ENCODE measurements around the gene RNF217. TPM values are rescaled to one million over a fixed set of nuclear protein-coding genes. Genes with fewer than 3 reads are reported as not detected.
"Not testable (repeated sequence)": the region's sequence is repeated elsewhere in the genome, so short reads cannot be mapped to it uniquely, and the experiment has no call there.

RNF217 gene
- total RNA-seq, 1 experiment from 2014 or later: 11.3 TPM

DNA sequence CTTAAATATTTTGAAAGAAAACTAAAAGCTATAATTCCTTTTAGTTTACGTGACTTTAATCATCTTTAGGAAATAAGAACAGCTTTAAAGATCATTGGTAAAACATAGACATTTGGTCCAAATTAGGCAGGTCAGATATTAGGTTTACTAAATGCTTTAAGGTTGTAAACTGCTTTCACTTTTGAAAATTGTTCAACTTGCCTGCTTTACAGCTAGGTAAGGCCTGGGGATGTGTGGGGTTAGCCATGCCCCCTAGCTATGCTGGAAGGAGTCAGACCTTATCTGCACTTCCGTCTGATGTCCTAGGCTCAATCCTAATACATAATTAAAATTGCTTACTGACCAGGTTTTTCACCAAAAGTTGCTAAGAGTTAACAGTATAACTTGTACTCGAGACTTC lies 160.8 kb downstream of the RNF217 start:
- no peak for DNase-seq (ENCODE audit: low read depth)

DNA sequence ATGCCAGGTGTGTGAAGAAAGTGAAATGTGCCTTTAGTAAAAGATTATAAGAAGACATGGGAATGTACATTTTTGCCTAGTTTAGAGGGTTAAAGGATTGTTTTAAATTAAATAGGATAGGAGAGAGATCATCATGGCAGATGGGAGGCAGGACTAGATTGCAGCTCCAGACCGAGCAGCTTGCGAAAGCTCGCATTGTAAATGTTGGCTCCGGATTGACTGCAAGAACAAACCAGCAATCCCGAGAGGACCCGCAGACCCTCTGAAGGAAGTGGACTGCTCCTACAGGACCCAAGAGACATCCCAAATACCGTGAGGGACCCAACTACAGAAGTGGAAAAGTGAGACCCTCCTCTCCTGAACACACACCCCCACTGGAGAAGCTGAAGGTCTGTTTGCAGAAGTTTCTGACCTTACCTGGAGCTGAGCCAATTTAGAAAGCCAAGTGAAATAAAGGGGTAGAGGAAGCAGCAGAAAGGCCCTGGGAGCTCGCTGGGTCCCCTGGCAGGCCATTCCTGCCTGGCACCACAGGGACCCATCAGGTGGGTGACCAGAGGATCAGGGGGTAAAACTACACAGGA lies 161.3 kb downstream of the RNF217 start:
- no peak for DNase-seq (ENCODE audit: low read depth)

DNA sequence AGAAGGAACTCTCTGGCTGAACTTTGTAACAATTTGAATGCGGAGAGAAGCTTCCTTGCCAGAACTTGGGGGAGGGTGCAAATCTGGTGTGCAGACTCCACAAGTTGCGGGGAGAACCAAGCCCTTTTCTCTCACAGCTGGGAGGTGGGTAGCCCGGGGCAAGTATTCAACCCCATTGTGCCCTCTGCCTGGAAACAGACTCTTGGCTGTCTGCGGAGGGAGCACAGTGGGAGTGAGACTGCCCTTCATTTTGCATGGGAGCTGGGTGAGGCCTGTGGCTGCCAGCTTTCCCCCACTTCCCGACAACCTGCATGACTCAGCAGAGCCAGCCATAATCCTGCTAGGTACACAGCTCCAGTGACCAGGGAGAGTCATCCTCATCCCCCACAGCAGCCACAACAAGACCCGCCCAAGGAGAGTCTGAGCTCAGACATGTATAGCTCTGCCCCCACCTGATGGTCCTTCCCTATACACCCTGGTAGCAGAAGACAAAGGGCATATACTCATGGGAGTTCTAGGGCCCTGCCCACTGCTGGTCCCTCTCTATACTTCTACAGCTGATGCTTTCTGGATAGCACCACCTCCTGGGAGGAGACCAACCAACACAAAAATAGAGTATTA lies 161.9 kb downstream of the RNF217 start:
- no peak for DNase-seq (ENCODE audit: low read depth)

DNA sequence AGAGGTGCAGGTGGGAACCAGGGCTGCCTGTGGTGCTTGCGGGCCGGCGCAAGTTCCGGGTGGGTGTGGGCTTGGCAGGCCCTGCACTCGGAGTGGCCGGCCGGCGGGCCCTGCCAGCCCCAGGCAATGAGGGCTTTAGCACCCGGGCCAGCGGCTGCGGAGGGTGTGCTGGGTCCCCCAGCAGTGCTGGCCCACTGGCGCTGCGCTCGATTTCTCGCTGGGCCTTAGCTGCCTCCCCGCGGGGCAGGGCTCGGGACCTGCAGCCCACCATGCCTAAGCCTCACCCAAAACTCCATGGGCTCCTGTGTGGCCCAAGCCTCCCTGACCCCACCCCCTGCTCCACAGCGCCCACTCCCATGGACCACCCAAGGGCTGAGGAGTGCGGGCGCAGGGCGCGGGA lies 163.6 kb downstream of the RNF217 start:
- not testable (repeated sequence) for DNase-seq (ENCODE audit: low read depth)

DNA sequence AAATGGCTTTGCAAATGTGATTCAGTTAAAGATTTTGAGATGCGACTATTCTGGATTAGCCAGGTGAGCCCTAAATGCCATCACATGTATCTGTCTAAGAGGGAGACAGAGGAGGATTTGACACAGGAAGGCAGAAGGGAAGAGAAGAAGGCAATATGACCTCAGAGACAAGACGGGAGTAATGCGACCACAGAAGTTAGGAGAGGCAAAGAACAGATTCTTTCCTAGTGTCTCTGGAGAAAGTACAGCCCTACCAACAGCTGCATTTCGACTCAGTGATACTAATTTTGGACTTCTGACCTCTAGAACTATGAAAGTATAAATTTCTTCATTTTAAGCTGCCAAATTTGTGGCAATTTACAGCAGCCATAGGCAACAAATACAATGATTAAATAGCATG lies 167.1 kb downstream of the RNF217 start:
- DNase-seq (ENCODE audit: low read depth): peak; percentile 81

DNA sequence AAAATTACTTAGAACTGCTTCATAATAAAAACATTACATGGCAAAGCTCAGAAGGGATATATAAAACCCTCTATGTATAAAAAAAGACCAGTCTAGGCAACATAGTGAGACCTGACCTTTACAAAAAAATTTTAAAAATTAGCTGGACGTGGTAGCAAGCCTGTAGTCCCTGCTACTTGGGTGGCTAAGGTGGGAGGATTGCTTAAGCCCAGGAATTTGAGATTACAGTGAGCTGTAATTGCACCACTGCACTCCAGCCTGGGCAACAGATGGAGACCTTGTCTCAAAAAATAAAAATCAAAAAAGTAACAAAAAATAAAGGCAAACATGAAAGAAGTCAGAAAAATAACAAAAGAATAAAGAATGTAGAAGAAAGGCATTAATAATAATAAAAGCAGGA lies 169.8 kb downstream of the RNF217 start:
- DNase-seq (ENCODE audit: low read depth): no peak

DNA sequence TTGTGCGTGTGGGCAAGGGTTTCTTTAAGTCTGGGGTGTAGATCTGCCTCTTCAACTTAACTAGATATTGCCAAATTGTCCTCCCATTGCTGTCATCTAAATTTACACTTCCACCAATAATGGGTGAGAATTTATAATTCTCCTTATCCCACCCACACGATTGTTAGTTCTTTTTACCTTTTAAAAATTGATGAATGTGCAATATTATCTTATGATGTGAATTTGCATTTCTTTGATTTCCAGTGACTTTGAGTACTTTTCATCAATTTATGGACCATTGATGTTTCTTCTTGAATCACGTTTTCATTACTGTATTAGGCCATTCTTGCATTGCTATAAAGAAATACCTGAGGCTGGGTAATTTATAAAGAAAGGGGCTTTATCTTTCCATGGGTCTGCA lies 174.1 kb downstream of the RNF217 start:
- no peak for DNase-seq (ENCODE audit: low read depth)

DNA sequence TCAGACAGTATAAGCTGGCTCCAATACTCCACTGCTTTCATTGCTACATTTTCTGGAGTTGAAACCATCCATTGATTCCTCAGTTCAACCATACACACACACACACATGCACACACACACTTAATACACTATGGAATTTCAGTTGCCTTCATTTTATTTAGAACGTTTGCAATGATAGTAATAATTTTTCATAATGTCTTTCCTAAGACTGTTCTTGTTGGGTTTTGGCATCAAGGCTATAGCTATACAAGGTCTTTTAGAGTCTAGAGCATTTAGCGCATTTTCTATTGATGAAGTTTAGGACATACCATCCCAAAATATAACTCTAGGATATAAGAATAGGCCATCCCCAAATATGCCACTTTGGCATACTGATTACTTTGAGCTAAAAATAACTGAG lies 175.8 kb downstream of the RNF217 start:
- no peak for DNase-seq (ENCODE audit: low read depth)

DNA sequence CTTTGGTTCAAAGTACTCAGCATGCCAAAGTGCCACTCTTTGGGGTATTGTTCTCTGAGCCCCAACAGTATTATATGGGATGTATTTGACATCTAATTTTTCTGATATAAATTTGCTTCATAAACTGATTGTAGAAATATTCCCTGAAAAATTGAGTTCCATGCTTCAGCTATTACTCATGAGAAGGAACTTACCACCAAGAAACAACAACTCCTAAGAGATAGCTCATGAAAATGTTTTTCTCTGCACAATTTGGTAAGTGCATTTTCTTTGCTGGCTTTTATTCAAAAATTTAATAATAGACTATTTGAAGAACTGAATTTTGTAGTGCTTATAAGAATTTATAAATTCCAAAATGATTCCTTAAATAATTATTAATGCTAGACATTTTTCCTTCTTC lies 178.6 kb downstream of the RNF217 start:
- DNase-seq (ENCODE audit: low read depth): peak; percentile 32

Other genes with a start within 250 kb of the RNF217 start
- 0.83 and 1.5 TPM in 2 replicates for gene TPD52L1, start 191.3 kb downstream of the RNF217 start, total RNA-seq (2014; rRNA removed)

Data from LHCN-M2 (cell line).